K562 (cell line): ENCODE results near the gene SPOCK2. TPM values are rescaled to one million over a fixed set of nuclear protein-coding genes. Genes with fewer than 3 reads are reported as not detected.
A peak's percentile ranks its signal among the peaks of the same experiment; 100 is the strongest.

ENCODE experiments used
- CEBPB ChIP-seq: fragments of 450-650 bp; IDR thresholded peaks from 2 replicates; pipeline ENCODE4 v1.6.1; 2016; ENCODE audit warnings: missing genetic modification characterization, missing compliant biosample characterization
- CEBPG ChIP-seq, 3 experiments: fragments of 200-800 bp in 1 of 3; sonication (Bioruptor generic) in 1 of 3; sonication (generic) in 1 of 3; formaldehyde crosslinking in 1 of 3; IDR thresholded peaks in 2 of 3; conservative IDR thresholded peaks in 1 of 3; 2 replicates each; pipeline versions ENCODE4 v1.6.1 to v1.8.0; 2016 to 2022; ENCODE audit warnings: missing compliant biosample characterization in 2 of 3, missing genetic modification characterization in 2 of 3, mild to moderate bottlenecking in 1 of 3, missing genetic modification reagents in 1 of 3
- CXXC5 ChIP-seq: fragments of 250-450 bp; sonication (Bioruptor Pico); IDR thresholded peaks from 2 replicates; pipeline ENCODE4 v1.8.0; 2022; ENCODE audit warnings: inconsistent platforms, mild to moderate bottlenecking, moderate library complexity
- ELK1 ChIP-seq: sonication (generic); formaldehyde crosslinking; IDR thresholded peaks from 2 replicates; pipeline ENCODE4 v1.8.1; 2022; ENCODE audit warnings: missing genetic modification reagents
- FOXK2 ChIP-seq, 2 experiments: fragments of 450-650 bp; IDR thresholded peaks in 1 of 2; conservative IDR thresholded peaks in 1 of 2; 2 replicates each; pipeline ENCODE4 v1.6.1; 2016; ENCODE audit warnings: low read depth in 2 of 2, mild to moderate bottlenecking in 1 of 2
- HSF4 ChIP-seq: fragments of 250-450 bp; sonication (Bioruptor Pico); IDR thresholded peaks from 2 replicates; pipeline ENCODE4 v2.1.2; 2022; ENCODE audit warnings: mild to moderate bottlenecking, moderate library complexity, borderline replicate concordance
- POU5F1 ChIP-seq: fragments of 150-350 bp; IDR thresholded peaks from 2 replicates; pipeline ENCODE4 v1.6.1; 2014; ENCODE audit warnings: borderline replicate concordance, low read length, low read depth, mild to moderate bottlenecking; ENCODE audit not compliant: partially characterized antibody
- SRF ChIP-seq, 2 experiments: fragments of 250-450, 450-650 bp in 1 of 2; sonication (Bioruptor Pico) in 1 of 2; sonication (generic) in 1 of 2; formaldehyde crosslinking; IDR thresholded peaks; 2 replicates each; pipeline versions ENCODE4 v1.5.0 to v1.5.1; 2020 to 2022; ENCODE audit warnings: mild to moderate bottlenecking in 1 of 2, missing genetic modification reagents in 1 of 2
- ZNF280A ChIP-seq: fragments of 450-650 bp; IDR thresholded peaks from 2 replicates; pipeline ENCODE4 v1.6.1; 2018; ENCODE audit warnings: mild to moderate bottlenecking, low read depth; ENCODE audit not compliant: partially characterized antibody
- polyA plus RNA-seq, 8 experiments: library from polyadenylated mRNA; depleted of rRNA in 4 of 8; stranded (reverse) in 5 of 8; unstranded in 3 of 8; fragments of >200 nt; fragmentation: Nextera tagmentation in 2 of 8; fragmentation: Illumina TruSeq in 1 of 8; extraction: Ambion mirVana in 2 of 8; extraction: Trizol in 1 of 8; gene quantifications; 2 replicates each; pipeline versions ENCODE4 v1.2.1 to v1.2.3, GENCODE V29; 2011 to 2014; ENCODE audit warnings: inconsistent platforms in 1 of 8, missing spikeins in 1 of 8
- total RNA-seq, 7 experiments: library from RNA; depleted of rRNA in 6 of 7; stranded (reverse); fragments of >200 nt in 6 of 7; fragmentation: Illumina TruSeq in 2 of 7; extraction: Trizol in 2 of 7; gene quantifications; 2 replicates each; pipeline versions ENCODE4 v1.2.1 to v1.2.3, GENCODE V29; 2011 to 2021; ENCODE audit warnings: low replicate concordance in 1 of 7
- TF ChIP-seq, protein P1 (sequence below), 2 experiments: fragments of 450-650 bp in 1 of 2; sonication (generic) in 1 of 2; formaldehyde crosslinking in 1 of 2; IDR thresholded peaks in 1 of 2; conservative IDR thresholded peaks in 1 of 2; 2 replicates each; pipeline versions ENCODE4 v1.6.1 to v1.8.1; 2016 to 2023; ENCODE audit warnings: mild to moderate bottlenecking in 2 of 2, moderate library complexity in 2 of 2, inconsistent platforms in 1 of 2, missing genetic modification reagents in 1 of 2

SPOCK2 gene
- total and polyA plus RNA-seq, 9 of the 15 experiments (the other 6 are each of a cell fraction or from before 2014, with no cell fraction given): 0.04 to 0.86 (median 0.11) TPM; not detected in 2

DNA sequence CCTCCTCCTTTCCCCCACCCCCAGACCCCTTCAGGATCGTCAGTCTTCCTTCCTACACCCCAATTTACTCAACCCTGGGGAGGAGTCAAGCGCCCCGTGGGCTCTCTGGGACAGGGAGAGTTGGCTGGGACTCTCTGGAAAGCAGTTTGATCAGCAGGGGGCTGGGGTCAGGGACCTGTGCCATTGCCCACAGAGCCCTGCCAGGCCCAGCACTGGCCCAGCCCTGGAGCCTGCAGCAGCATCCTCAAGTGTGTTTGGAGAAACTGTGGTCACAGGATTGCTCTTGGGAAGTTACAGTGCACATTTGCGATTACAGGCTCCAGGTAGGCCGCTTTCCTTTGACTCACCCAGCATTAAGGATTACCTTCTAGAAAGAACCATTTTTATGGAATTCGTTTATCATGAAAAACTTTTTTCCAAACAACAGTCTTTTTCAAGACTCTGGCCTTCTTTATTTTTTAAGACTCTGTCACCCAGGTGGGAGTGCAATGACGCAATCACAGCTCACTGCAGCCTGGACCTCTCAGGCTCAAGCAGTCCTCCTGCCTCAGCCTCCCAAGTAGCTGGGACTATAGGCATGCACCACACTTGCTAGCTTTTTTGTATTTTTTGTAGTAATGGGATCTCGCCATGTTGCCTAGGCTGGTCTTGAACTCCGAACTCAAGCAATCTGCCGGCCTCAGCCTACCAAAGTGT is 73.4 kb downstream of the SPOCK2 start (continued):
- no peak; the same call in 1 of the 2 replicates for TF ChIP-seq CEBPG (CRISPR knock-in tag; IDR thresholded peaks at IDR 0.05)
- TF ChIP-seq CEBPG (tag; conservative IDR thresholded peaks at IDR 0.05 in 1 of 2, IDR thresholded peaks at IDR 0.05 in 1 of 2): peak; percentile 44 to 80; a peak in 2 of 4 replicates
- TF ChIP-seq POU5F1: no peak
- TF ChIP-seq ZNF280A: no peak
- no peak for TF ChIP-seq CXXC5 (CRISPR knock-in tag)
- peak; percentile 82 for TF ChIP-seq CEBPB (tag)
- TF ChIP-seq SRF (CRISPR knock-in tag; IDR thresholded peaks at IDR 0.05): no peak
- no peak for TF ChIP-seq ELK1 (CRISPR knock-in tag)
- TF ChIP-seq FOXK2 (conservative IDR thresholded peaks at IDR 0.05 in 1 of 2, IDR thresholded peaks at IDR 0.05 in 1 of 2; ENCODE audit: low read depth in 2 of 2): no peak
- TF ChIP-seq, protein P1, sequence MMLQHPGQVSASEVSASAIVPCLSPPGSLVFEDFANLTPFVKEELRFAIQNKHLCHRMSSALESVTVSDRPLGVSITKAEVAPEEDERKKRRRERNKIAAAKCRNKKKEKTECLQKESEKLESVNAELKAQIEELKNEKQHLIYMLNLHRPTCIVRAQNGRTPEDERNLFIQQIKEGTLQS (IDR thresholded peaks at IDR 0.05): peak; percentile 57
- TF ChIP-seq, protein P1 (CRISPR knock-in tag; conservative IDR thresholded peaks at IDR 0.05): no peak
- no peak for TF ChIP-seq HSF4 (CRISPR knock-in tag)
